ENCODE measurements around the gene KCNMB2.

The KCNMB2 gene

GRCh38 chr3:178785961-178786360, 249.7 kb downstream of the KCNMB2 start:
- 0 out of 2 replicates have a peak, but pooled peaks cover 2% of the 10 kb centered on the region for H3K9me2 ChIP-seq (replicated peaks; ENCODE audit: control insufficient read depth, low read length)
- TF ChIP-seq CTCF (IDR thresholded peaks at IDR 0.05; ENCODE audit: low read depth, low read length, poor library complexity, severe bottlenecking) (no peak), EZH2phosphoT487 (IDR thresholded peaks at IDR 0.05; ENCODE audit: borderline replicate concordance, low read length) (no peak)
- H3F3A ChIP-seq (ENCODE audit: control insufficient read depth, insufficient read depth), result no peaks in the 10 kb centered on the region
- H3K9me3 ChIP-seq (ENCODE audit: control insufficient read depth, insufficient read depth, low read length), result no peaks in the 10 kb centered on the region
- no peak overlapping the region for H3K4me3 ChIP-seq (ENCODE audit: low read length)
- H4K20me1 ChIP-seq (ENCODE audit: control insufficient read depth, insufficient read depth, low read depth, low read length), result no peaks in the 10 kb centered on the region
- no peak overlapping the region for H3K4me2 ChIP-seq (ENCODE audit: low read length)
- H3K79me2 ChIP-seq (ENCODE audit: control insufficient read depth, low read length), result no peaks in the 10 kb centered on the region
- no peaks in the 10 kb centered on the region for H3K4me1 ChIP-seq (ENCODE audit: control insufficient read depth, low read length)
- no peak overlapping the region for H3K27ac ChIP-seq (ENCODE audit: low read depth, low read length)
- no peaks in the 10 kb centered on the region for H3K27me3 ChIP-seq (ENCODE audit: control insufficient read depth, low read length)
- H3K36me3 ChIP-seq (ENCODE audit: control insufficient read depth, low read length), result no peaks in the 10 kb centered on the region

GRCh38 chr3:178787960-178788359, 251.7 kb downstream of the KCNMB2 start:
- Histone ChIP-seq H3K9me3 (ENCODE audit: control insufficient read depth, insufficient read depth, low read length) (no peaks in the 10 kb centered on the region), H3K4me3 (ENCODE audit: low read length) (no peak overlapping the region), H3K36me3 (ENCODE audit: control insufficient read depth, low read length) (no peaks in the 10 kb centered on the region), H3K27ac (ENCODE audit: low read depth, low read length) (no peak overlapping the region), H3K4me1 (ENCODE audit: control insufficient read depth, low read length) (no peaks in the 10 kb centered on the region), H3K4me2 (ENCODE audit: low read length) (no peak overlapping the region), H4K20me1 (ENCODE audit: control insufficient read depth, insufficient read depth, low read depth, low read length) (no peaks in the 10 kb centered on the region), H3K79me2 (ENCODE audit: control insufficient read depth, low read length) (no peaks in the 10 kb centered on the region), H3F3A (ENCODE audit: control insufficient read depth, insufficient read depth) (no peaks in the 10 kb centered on the region), H3K9me2 (replicated peaks; ENCODE audit: control insufficient read depth, low read length) (0 out of 2 replicates have a peak, but pooled peaks cover 2% of the 10 kb centered on the region), H3K27me3 (ENCODE audit: control insufficient read depth, low read length) (no peaks in the 10 kb centered on the region)
- TF ChIP-seq EZH2phosphoT487 (IDR thresholded peaks at IDR 0.05; ENCODE audit: borderline replicate concordance, low read length) (no peak), CTCF (IDR thresholded peaks at IDR 0.05; ENCODE audit: low read depth, low read length, poor library complexity, severe bottlenecking) (no peak)

DNA sequence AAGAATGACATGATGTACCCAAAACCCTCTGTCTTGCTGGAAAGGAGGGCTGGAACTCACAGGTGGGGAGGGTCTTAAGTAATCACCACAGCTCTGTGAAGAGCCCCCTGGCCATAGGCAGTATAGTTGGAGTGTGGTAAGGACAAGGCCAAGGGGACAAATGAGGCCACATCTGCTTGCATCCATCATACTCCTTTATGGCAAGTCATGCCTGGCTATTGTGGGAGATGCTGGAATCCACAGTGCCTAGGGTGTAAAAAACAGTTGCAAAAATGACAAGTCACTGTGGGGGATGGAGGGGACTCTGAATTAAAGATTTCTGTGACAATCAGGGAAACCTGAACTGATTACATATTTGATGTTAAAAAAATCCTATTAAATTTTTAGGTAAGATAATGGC, 258.5 kb downstream of the KCNMB2 start:
- Histone ChIP-seq H3K4me3 (ENCODE audit: low read length) (no peak overlapping the region), H3K36me3 (ENCODE audit: control insufficient read depth, low read length) (no peaks in the 10 kb centered on the region), H3K9me3 (ENCODE audit: control insufficient read depth, insufficient read depth, low read length) (no peaks in the 10 kb centered on the region), H3K9me2 (replicated peaks; ENCODE audit: control insufficient read depth, low read length) (no peaks in the 10 kb centered on the region), H4K20me1 (ENCODE audit: control insufficient read depth, insufficient read depth, low read depth, low read length) (no peaks in the 10 kb centered on the region), H3K79me2 (ENCODE audit: control insufficient read depth, low read length) (no peaks in the 10 kb centered on the region), H3K27ac (ENCODE audit: low read depth, low read length) (no peak overlapping the region), H3K4me1 (ENCODE audit: control insufficient read depth, low read length) (no peaks in the 10 kb centered on the region), H3K27me3 (ENCODE audit: control insufficient read depth, low read length) (no peaks in the 10 kb centered on the region), H3F3A (ENCODE audit: control insufficient read depth, insufficient read depth) (no peaks in the 10 kb centered on the region), H3K4me2 (ENCODE audit: low read length) (no peak overlapping the region)
- no peak for TF ChIP-seq CTCF (IDR thresholded peaks at IDR 0.05; ENCODE audit: low read depth, low read length, poor library complexity, severe bottlenecking)
- TF ChIP-seq EZH2phosphoT487 (IDR thresholded peaks at IDR 0.05; ENCODE audit: borderline replicate concordance, low read length), result no peak

GRCh38 chr3:178795349-178795748, 259.1 kb downstream of the KCNMB2 start:
- no peaks in the 10 kb centered on the region for H3K27me3 ChIP-seq (ENCODE audit: control insufficient read depth, low read length)
- H3K4me1 ChIP-seq (ENCODE audit: control insufficient read depth, low read length), result no peaks in the 10 kb centered on the region
- H3K9me3 ChIP-seq (ENCODE audit: control insufficient read depth, insufficient read depth, low read length), result no peaks in the 10 kb centered on the region
- H3K9me2 ChIP-seq (replicated peaks; ENCODE audit: control insufficient read depth, low read length), result no peaks in the 10 kb centered on the region
- no peak for TF ChIP-seq CTCF (IDR thresholded peaks at IDR 0.05; ENCODE audit: low read depth, low read length, poor library complexity, severe bottlenecking)
- no peak for TF ChIP-seq EZH2phosphoT487 (IDR thresholded peaks at IDR 0.05; ENCODE audit: borderline replicate concordance, low read length)
- H3K27ac ChIP-seq (ENCODE audit: low read depth, low read length), result no peak overlapping the region
- H3F3A ChIP-seq (ENCODE audit: control insufficient read depth, insufficient read depth), result no peaks in the 10 kb centered on the region
- no peak overlapping the region for H3K4me2 ChIP-seq (ENCODE audit: low read length)
- no peak overlapping the region for H3K4me3 ChIP-seq (ENCODE audit: low read length)
- H3K79me2 ChIP-seq (ENCODE audit: control insufficient read depth, low read length), result no peaks in the 10 kb centered on the region
- H4K20me1 ChIP-seq (ENCODE audit: control insufficient read depth, insufficient read depth, low read depth, low read length), result no peaks in the 10 kb centered on the region
- no peaks in the 10 kb centered on the region for H3K36me3 ChIP-seq (ENCODE audit: control insufficient read depth, low read length)

Data from DOHH2 (cell line).